Measurements from ENCODE around the gene E2F2.

DNA sequence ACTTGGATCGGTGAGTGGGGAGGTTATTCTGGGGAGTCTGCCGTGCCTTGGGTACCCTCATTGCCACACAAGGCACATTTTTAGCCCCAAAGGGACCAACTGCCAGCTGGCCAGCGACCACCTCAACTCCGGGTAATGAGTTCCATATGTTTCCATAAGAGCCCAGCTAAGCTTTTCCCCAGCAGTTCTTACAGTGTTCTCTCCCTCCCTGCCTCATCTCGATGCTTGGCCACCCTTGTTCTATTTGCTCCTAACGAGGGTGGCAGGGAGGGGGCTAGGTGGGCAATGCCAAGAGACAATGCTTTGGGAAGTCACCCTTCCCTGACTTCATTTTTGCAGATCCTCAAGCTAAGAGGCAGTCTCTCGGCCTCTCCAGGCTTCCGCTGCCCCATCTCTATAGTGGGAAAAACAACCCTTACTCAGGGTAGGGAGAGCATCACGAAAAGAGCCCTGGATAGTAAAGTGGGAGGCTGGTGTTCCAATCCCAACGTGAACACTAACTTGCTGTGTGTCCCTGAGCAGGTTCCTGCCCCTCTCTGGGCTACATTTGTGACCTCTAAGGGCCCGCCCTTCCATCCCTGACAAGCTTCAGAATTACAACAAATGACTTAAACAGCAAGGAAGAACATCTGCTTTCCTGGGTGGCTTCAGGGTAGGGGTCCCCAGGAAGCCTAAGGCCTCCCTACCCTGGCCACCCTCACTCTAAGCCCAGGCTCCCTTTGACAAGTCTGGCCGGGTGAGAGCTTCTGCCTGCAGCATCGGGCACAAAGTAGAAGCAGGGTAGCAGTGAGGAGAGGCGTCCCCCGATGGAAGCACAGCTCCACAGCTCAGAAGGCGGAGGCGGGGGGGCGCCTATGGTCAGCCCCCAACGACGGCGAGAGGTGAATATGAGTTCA is 22.4 kb upstream of the E2F2 start:
- TF ChIP-seq, protein P1, sequence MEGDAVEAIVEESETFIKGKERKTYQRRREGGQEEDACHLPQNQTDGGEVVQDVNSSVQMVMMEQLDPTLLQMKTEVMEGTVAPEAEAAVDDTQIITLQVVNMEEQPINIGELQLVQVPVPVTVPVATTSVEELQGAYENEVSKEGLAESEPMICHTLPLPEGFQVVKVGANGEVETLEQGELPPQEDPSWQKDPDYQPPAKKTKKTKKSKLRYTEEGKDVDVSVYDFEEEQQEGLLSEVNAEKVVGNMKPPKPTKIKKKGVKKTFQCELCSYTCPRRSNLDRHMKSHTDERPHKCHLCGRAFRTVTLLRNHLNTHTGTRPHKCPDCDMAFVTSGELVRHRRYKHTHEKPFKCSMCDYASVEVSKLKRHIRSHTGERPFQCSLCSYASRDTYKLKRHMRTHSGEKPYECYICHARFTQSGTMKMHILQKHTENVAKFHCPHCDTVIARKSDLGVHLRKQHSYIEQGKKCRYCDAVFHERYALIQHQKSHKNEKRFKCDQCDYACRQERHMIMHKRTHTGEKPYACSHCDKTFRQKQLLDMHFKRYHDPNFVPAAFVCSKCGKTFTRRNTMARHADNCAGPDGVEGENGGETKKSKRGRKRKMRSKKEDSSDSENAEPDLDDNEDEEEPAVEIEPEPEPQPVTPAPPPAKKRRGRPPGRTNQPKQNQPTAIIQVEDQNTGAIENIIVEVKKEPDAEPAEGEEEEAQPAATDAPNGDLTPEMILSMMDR (conservative IDR thresholded peaks at IDR 0.05) = no peak
- TF ChIP-seq ZFX (IDR thresholded peaks at IDR 0.05) = no peak
